A375 (cell line): ENCODE data around the gene ERV3-1. TPM values are rescaled to one million over a fixed set of nuclear protein-coding genes. Genes with fewer than 3 reads are reported as not detected.

Experiments
- small RNA-seq: library from RNA; depleted of rRNA; stranded (forward); fragments of <200 nt; gene quantifications from one replicate; pipeline ENCODE3, GENCODE V24; 2014
- total RNA-seq: library from RNA; depleted of rRNA; stranded (reverse); fragments of >200 nt; shearing (Covaris generic); gene quantifications from 2 replicates; pipeline ENCODE4 v1.2.3, GENCODE V29; 2014; rRNA removed

The ERV3-1 gene, protein sequence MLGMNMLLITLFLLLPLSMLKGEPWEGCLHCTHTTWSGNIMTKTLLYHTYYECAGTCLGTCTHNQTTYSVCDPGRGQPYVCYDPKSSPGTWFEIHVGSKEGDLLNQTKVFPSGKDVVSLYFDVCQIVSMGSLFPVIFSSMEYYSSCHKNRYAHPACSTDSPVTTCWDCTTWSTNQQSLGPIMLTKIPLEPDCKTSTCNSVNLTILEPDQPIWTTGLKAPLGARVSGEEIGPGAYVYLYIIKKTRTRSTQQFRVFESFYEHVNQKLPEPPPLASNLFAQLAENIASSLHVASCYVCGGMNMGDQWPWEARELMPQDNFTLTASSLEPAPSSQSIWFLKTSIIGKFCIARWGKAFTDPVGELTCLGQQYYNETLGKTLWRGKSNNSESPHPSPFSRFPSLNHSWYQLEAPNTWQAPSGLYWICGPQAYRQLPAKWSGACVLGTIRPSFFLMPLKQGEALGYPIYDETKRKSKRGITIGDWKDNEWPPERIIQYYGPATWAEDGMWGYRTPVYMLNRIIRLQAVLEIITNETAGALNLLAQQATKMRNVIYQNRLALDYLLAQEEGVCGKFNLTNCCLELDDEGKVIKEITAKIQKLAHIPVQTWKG
- 5.3 and 11.8 TPM in 2 replicates for total RNA-seq

DNA sequence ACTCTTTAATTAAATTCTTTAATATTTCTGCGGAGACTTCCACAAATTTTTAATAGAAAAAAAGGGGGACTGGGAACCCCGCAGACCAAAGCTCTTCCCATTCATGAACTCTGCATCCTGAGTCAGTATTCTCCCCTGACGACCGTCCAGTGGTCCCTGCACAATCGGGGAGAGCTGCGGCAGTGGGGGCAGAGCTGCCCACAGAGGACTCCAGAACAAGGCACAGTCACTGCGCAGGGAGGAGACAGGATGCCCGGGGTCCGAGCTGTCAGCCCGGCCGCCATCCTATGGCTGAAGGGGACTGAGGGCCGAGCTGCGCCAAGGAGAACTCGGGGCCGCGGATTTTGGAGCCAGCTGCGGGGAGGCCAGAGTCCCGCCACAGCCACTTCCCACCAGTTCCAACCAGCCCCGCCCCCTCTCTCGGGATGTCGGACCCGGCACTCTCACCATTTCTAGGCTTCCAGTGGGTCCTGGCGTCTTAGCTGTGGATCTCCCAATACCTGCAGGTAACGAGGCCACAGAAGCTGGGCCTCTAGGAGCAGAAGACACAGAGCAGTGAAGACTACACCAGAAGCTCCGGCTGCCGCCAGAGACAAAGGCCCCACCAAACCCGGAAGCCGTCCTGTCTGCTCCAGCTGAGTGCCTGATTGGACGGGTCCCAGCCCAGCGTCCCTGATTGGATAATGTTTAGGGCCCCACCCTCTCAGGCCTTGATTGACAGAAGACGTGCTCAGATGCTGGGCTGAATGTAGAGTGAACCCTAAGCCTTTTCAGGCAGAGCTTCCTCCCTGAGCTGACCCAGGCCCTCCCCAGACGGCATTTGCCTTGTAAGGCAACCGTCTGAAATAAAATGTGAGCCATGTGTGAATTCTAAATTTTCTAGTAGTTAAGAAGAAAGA lies at the start of gene ERV3-1:
Gene ERV3-1, minus strand, starts transcription at position 594 of the 899 bp plus-strand sequence. CDS start 13,661 bp downstream, outside the sequence.

DNA sequence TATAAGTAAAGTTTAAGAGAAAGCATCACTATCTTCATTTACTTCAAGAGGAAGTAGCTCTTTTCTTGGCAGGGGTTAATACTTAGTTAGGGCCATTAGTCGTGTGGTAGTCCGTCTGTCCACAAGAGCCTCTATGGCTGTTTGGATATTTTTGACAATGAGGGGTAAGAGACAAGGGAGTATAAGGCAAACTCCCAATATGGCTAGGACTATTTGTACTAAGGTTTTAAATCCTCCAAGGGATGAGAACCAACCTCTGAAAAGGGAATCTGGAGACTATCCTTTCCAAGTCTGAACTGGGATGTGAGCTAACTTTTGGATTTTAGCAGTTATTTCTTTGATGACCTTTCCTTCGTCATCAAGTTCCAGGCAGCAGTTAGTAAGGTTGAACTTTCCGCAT lies 15.6 kb downstream of the ERV3-1 start, which contains the start of gene ZNF117:
Gene ZNF117, minus strand, starts transcription at position 101 of the 400 bp plus-strand sequence.

Small RNA genes within 50 kb of the gene (small RNA-seq; reads per million reads assigned to genes)
- not detected for gene RNU6-1229P

Other genes with a start within 250 kb of the ERV3-1 start
- 5.0 and 9.0 TPM in 2 replicates for gene ZNF138, start 212.3 kb downstream of the ERV3-1 start, total RNA-seq
- 3.0 and 4.5 TPM in 2 replicates for gene ZNF273, start 103.4 kb downstream of the ERV3-1 start, total RNA-seq
- gene ZNF117, start 15.7 kb downstream of the ERV3-1 start, total RNA-seq = 1.9 and 2.4 TPM in 2 replicates